Activated CD4-positive, alpha-beta T cell treated with anti-CD3 and anti-CD28 coated beads, Interleukin-2, amount 50 U/mL, for 24 hours (primary cell): ENCODE results near the gene TMTC3.
"Not testable (repeated sequence)": the region's sequence is repeated elsewhere in the genome, so short reads cannot be mapped to it uniquely, and the experiment has no call there.

Experiments
- DNase-seq, 2 donors: peaks; one replicate each; pipeline ENCODE4 v3.0.0-alpha.2; 2020; ENCODE audit warnings: low read depth in 1 of 2, low spot score in 1 of 2

TMTC3 gene

DNA sequence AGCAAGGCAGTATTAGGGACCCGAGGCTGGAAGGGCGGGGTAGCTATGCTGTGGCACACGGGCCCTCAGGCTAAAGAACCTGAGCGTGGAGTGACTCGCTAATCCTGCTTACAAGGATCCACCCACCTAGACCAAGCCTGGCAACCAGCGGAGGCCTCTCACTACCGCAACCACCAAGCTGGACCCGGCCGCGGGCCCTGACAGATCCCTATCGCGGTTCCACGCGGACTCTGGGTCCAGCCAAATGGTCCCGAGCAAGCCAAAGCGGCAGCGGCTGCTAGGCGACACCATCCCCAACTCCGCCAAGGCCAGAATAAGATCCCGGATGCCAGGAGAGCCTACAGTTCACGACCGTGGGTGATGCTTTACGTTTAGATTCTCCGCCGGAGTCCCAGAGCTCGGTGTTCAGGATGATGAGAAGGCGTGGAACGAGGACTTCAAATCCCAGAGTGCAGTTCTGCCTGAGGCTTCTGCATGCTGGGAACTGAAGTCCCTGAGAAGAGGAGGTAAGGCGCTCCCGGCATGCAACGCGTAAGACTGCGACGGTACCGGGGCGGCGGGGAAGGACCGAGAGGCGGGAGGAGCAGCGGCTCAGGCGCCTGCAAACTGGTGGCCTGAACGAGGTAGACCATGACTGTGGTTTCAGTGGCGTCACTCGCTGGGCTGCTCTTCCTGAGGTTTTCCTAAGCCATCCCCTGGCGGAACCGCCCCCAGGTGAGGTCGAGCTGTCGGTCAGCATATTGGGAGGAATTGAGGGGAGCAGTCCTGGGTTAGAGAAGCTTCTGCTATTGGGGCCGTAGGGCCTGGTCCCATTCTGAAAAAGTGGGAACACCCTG is at the start of gene TMTC3, which contains the start of gene CEP290:
Gene TMTC3, plus strand, starts transcription at position 534 of the 836 bp plus-strand sequence. CDS start 6,009 bp downstream, outside the sequence.
Gene CEP290, minus strand, starts transcription at position 315 of the 836 bp plus-strand sequence. CDS start 781 bp downstream, outside the sequence.
- peak; percentile 73 to 93 for DNase-seq

DNA sequence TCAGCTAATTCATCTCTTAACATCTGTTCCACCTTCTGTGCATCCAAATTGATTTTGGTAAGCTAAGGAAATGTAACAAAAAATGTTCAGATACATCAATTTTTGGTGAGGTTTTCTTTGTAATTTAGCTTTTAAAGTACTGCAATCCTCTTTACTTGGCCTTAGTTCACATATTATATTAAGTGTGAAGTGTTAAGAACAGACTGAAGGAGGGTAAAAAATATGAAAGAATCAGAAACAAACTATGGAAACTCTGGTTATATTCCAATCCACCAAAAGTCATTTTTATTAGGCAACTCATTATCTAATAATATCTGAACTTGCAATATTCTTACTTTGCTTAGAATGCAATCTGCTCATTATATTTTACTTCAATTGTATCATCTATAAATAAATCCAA is 49.3 kb upstream of the TMTC3 start:
- DNase-seq = no peak

GRCh38 chr12:88093573-88093972 is 48.5 kb upstream of the TMTC3 start:
- DNase-seq = no peak

DNA sequence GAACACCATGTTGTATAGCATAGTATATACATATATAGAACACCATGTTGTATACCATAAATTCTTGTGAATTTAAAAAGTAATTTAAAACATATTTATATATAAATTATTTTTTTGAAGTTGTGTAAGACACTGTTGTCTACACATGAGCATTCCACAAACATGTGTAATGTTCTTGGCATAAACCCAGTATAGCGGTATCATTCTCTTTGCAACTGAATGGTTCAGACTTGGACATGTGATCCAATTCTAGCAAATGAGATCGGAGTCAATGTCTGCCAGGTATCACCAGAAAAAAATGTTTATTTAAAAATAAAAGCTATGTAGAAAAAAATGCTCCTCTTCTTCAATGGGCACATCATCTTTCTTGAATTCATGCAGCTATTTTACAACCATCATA is 34.1 kb upstream of the TMTC3 start:
- no peak for DNase-seq

GRCh38 chr12:88111074-88111652 is 30.9 kb upstream of the TMTC3 start:
- DNase-seq = no peak

GRCh38 chr12:88113871-88114270 is 28.2 kb upstream of the TMTC3 start:
- no peak for DNase-seq

- no peak for DNase-seq
These were observed 19.4 kb upstream of the TMTC3 start for GRCh38 chr12:88122666-88123065.

DNA sequence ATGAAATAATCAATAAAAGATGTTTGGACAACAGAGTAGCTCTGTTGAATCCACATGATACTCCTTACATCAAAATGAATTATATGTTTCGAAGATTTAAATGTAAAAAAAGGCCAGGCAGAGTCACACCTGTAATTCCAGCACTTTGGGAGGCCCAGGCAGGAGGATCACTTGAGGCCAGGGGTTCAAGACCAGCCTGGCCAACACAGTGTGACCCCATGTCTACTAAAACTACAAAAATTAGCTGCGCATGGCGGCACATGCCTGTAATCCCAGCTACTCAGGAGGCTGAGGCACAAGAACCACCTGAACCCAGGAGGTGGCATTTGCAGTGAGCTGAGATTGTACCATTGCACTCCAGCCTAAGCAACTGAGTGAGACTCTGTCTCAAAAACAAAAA is 15.0 kb upstream of the TMTC3 start:
- no peak for DNase-seq

GRCh38 chr12:88127855-88128254 is 14.3 kb upstream of the TMTC3 start:
- DNase-seq = no peak

GRCh38 chr12:88132392-88132791 is 9.7 kb upstream of the TMTC3 start:
- no peak for DNase-seq

GRCh38 chr12:88133181-88133580 is 8.9 kb upstream of the TMTC3 start:
- DNase-seq = not testable (repeated sequence)

DNA sequence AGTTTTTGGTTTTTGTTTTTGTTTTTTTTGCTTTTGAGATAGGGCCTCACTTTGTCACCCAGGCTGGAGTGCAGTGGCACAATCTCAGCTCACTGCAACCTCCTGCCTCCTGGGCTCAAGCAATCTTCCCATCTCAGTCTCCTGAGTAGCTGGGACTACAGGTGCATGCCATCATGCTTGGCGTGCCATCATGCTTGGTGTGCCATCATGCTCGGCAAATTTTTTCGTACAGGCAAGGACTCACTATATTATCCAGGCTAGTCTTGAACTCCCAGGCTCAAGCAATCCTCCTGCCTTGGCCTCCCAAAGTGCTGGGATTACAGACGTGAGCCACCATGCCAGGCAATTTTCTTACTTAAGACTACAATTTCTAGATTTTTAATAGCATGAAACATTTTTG is 2.4 kb upstream of the TMTC3 start:
- DNase-seq = not testable (repeated sequence)

- DNase-seq = no peak
These were observed 708 bp upstream of the TMTC3 start for GRCh38 chr12:88141425-88141773.

GRCh38 chr12:88142610-88142991 is 494 bp downstream of the TMTC3 start:
- DNase-seq = peak in 1 of 2 donors; percentile 9

GRCh38 chr12:88144037-88144436 is 1.9 kb downstream of the TMTC3 start:
- no peak for DNase-seq

DNA sequence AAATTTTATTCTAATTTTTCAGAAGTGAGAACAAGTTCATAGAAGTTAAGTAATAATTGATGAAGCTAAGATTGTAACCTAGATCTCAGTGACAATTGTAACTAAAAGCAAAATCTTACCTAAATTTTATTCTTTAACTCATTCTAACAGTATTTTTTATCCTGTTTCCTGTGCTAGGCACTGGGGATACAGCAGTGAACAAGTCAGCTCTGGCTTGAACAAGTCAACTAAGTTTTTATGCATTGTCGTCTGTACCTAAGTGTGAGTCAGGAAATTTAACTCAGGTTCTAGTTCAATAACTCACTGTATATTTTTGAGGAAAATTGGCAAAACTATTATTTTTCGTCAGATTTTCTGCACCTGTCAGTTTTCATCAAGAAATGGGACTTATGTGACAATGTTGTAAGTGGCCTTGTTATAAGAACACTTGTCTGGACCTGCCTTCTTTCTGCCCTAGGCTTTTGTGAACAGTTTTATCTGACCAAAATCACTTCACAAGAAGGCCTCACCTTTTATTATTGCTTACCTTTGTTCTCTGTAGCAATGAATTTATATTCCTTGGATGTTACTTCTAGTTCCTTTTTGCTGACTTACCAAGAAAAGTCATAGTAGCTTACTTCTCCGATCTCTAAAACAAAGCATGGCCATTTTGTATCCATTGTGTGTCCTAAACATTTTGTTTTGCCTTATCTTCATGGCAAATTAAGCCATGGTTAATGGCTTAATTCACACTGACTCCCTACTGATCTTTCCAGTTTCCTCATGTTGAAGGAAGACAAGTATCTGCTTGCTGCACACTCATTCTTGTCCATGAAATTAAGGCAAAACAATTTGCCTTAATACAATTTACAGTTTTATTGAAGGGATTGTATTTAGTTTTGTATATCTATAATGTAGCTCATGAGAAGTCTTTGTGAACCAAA is 2.7 kb downstream of the TMTC3 start:
- no peak for DNase-seq

- DNase-seq = no peak
These were observed 3.7 kb downstream of the TMTC3 start for GRCh38 chr12:88145567-88146505.

- DNase-seq = no peak
These were observed 8.0 kb downstream of the TMTC3 start for GRCh38 chr12:88150063-88150462.

- no peak for DNase-seq
These were observed 11.9 kb downstream of the TMTC3 start for GRCh38 chr12:88153959-88154358.

GRCh38 chr12:88156075-88156654 is 14.1 kb downstream of the TMTC3 start:
- no peak for DNase-seq
